Lung (tissue), 12 donors: ENCODE data around the gene PEX10. TPM values are rescaled to one million over a fixed set of nuclear protein-coding genes. Genes with fewer than 3 reads are reported as not detected.

Source experiments
- ATAC-seq: fragments of 200-7000 bp; cut with Tn5 transposase; one replicate; pipeline ENCODE4 v1.9.1; 2020; ENCODE audit warnings: moderate number of reproducible peaks; ENCODE audit not compliant: insufficient read depth, low FRiP score
- DNase-seq, 3 donors: peaks; one replicate each; pipeline ENCODE4 v3.0.0-alpha.2; 2013 to 2017
- H3K27ac ChIP-seq, 2 donors: one replicate each; pipeline ENCODE4 v1.5.1; 2013; ENCODE audit warnings: mild to moderate bottlenecking in 2 of 2, moderate library complexity in 2 of 2, control low read depth in 1 of 2, inconsistent platforms in 1 of 2, low read depth in 1 of 2, low read length in 1 of 2
- H3K27me3 ChIP-seq, 3 donors: one replicate each; pipeline ENCODE4 v1.5.1; 2013; ENCODE audit warnings: low read length in 2 of 3; ENCODE audit not compliant: control insufficient read depth in 3 of 3, insufficient read depth in 3 of 3
- H3K36me3 ChIP-seq, 4 donors: one replicate each; pipeline ENCODE4 v1.5.1; 2013; ENCODE audit warnings: low read length in 4 of 4, mild to moderate bottlenecking in 1 of 4, moderate library complexity in 1 of 4; ENCODE audit not compliant: control insufficient read depth in 4 of 4, insufficient read depth in 4 of 4
- H3K4me1 ChIP-seq, 5 donors: one replicate each; pipeline ENCODE4 v1.5.1; 2013; ENCODE audit warnings: low read length in 5 of 5, mild to moderate bottlenecking in 2 of 5, moderate library complexity in 1 of 5; ENCODE audit not compliant: control insufficient read depth in 5 of 5, insufficient read depth in 5 of 5
- H3K4me3 ChIP-seq: one replicate; pipeline ENCODE4 v1.5.1; 2013; ENCODE audit warnings: mild to moderate bottlenecking, control low read depth, moderate library complexity
- H3K9ac ChIP-seq, 2 donors: one replicate each; pipeline ENCODE4 v1.5.1; 2013; ENCODE audit warnings: low read length in 2 of 2, control low read depth in 1 of 2; ENCODE audit not compliant: insufficient read depth in 1 of 2
- H3K9me3 ChIP-seq, 4 donors: one replicate each; pipeline ENCODE4 v1.5.1; 2013; ENCODE audit warnings: low read length in 3 of 4, mild to moderate bottlenecking in 1 of 4, moderate library complexity in 1 of 4; ENCODE audit not compliant: control insufficient read depth in 4 of 4, insufficient read depth in 3 of 4
- CTCF ChIP-seq: IDR thresholded peaks from 2 replicates; pipeline ENCODE4 v1.5.1; 2012; ENCODE audit warnings: mild to moderate bottlenecking; ENCODE audit errors: control extremely low read depth, extremely low read depth
- WGBS, 2 donors: extraction: QIAGEN DNeasy Blood & Tissue Kit; methylation state at CpG; one replicate each; pipeline ENCODE4 v1.1.7; 2013; 5-methylcytosine and 5-hydroxymethylcytosine counted together
- polyA plus RNA-seq, 2 donors: library from polyadenylated mRNA; stranded (reverse); fragments of 200-250 nt; gene quantifications; one replicate each; pipeline ENCODE4 v1.2.1, GENCODE V29; 2013
- total RNA-seq, 2 donors: library from RNA; depleted of rRNA in 1 of 2; stranded (reverse); fragments of >200 nt in 1 of 2; gene quantifications; one replicate each; pipeline ENCODE4 v1.2.1, GENCODE V29; 2014 to 2021
- donor health status: control.
- donor health status: control.
- donor health status: Bipolar disorder and iron deficiency.
- donor health status: healthy.
- donor health status: DM: yes; HTN: yes; CAD: no.

Gene PEX10
- total and polyA plus RNA-seq, 4 donors, result 15.7 to 25.4 (median 20.5) TPM

- no peak for TF ChIP-seq CTCF
- Histone ChIP-seq H3K27me3 (peaks cover 0 to 18% (median 0%) of the 10 kb centered on the region in 3 donors), H3K36me3 (no peaks in the 10 kb centered on the region), H3K9ac (no peak overlapping the region), H3K4me3 (no peak overlapping the region), H3K9me3 (peaks cover 0 to 3% (median 0%) of the 10 kb centered on the region in 4 donors), H3K4me1 (peaks cover 0 to 22% (median 0%) of the 10 kb centered on the region in 5 donors), H3K27ac (no peak overlapping the region)
- DNase-seq (no peak), ATAC-seq (no peak)
- 59 to 84% methylated on average over 9 of the region's 9 CpGs for WGBS, 2 donors
These were observed 22.7 kb upstream of the PEX10 start for GRCh38 chr1:2435091-2435490.

GRCh38 chr1:2433936-2434655 lies 21.7 kb upstream of the PEX10 start:
- Histone ChIP-seq H3K9ac (no peak overlapping the region), H3K27ac (no peak overlapping the region), H3K4me1 (peaks cover 0 to 22% (median 0%) of the 10 kb centered on the region in 5 donors), H3K9me3 (peaks cover 0 to 13% (median 0%) of the 10 kb centered on the region in 4 donors), H3K4me3 (no peak overlapping the region), H3K36me3 (no peaks in the 10 kb centered on the region), H3K27me3 (peaks cover 0 to 18% (median 0%) of the 10 kb centered on the region in 3 donors)
- DNase-seq (no peak), ATAC-seq (no peak)
- TF ChIP-seq CTCF, result no peak
- 59 to 61% methylated on average over 34 of the region's 34 CpGs for WGBS, 2 donors

- Histone ChIP-seq H3K36me3 (no peaks in the 10 kb centered on the region), H3K9ac (no peak overlapping the region), H3K4me3 (no peak overlapping the region), H3K27ac (no peak overlapping the region), H3K9me3 (peaks cover 0 to 14% (median 0%) of the 10 kb centered on the region in 4 donors), H3K4me1 (peaks cover 0 to 25% (median 0%) of the 10 kb centered on the region in 5 donors), H3K27me3 (peaks cover 0 to 18% (median 0%) of the 10 kb centered on the region in 3 donors)
- 76 to 88% methylated on average over 13 of the region's 13 CpGs for WGBS, 2 donors
- TF ChIP-seq CTCF, result no peak
- no peak for ATAC-seq
- DNase-seq, result no peak
These were observed 20.8 kb upstream of the PEX10 start for GRCh38 chr1:2433196-2433595.
